ENCODE results near the gene RLF. TPM values are rescaled to one million over a fixed set of nuclear protein-coding genes. Genes with fewer than 3 reads are reported as not detected.

Gene RLF
- polyA plus RNA-seq, 2 of the 4 experiments (the other 2 are of a cell fraction), result 4.7 to 7.9 TPM

- TF ChIP-seq HOXB5 (CRISPR knock-in tag; IDR thresholded peaks at IDR 0.05), result no peak
- no peak for TF ChIP-seq HEYL (CRISPR knock-in tag; IDR thresholded peaks at IDR 0.05)
- TF ChIP-seq NPAS2 (CRISPR knock-in tag; IDR thresholded peaks at IDR 0.05; ENCODE audit: borderline replicate concordance), result no peak
- no peak for TF ChIP-seq EHMT2 (IDR thresholded peaks at IDR 0.05; ENCODE audit: low read depth)
- TF ChIP-seq RFX5 (IDR thresholded peaks at IDR 0.05), result peak; percentile 92
- TF ChIP-seq CTCF (IDR thresholded peaks at IDR 0.05), result no peak
- no peak for TF ChIP-seq SMC3 (IDR thresholded peaks at IDR 0.05)
- TF ChIP-seq HDAC2 (IDR thresholded peaks at IDR 0.05), result no peak
- TF ChIP-seq GATA3 (IDR thresholded peaks at IDR 0.05; ENCODE audit: borderline replicate concordance), result no peak
- TF ChIP-seq SREBF2 (IDR thresholded peaks at IDR 0.05), result no peak
- 0 out of 3 replicates have a peak, but pooled peaks have one; percentile 27 for TF ChIP-seq BCL3 (IDR thresholded peaks at IDR 0.05)
- TF ChIP-seq FOSL2 (IDR thresholded peaks at IDR 0.05), result no peak
- TF ChIP-seq FOSL2 (CRISPR knock-in tag; IDR thresholded peaks at IDR 0.05), result peak; percentile 65; the same call in 1 of the 2 replicates
- TF ChIP-seq BHLHE40 (IDR thresholded peaks at IDR 0.05; ENCODE audit: low read depth, low read length), result no peak
These were observed at the start of gene RLF (continued) for GRCh38 chr1:40161125-40161887.

- no peak overlapping the region for H3K27ac ChIP-seq
- ChIA-PET CTCF (no interaction called here), POLR2A (no interaction called here)
- H3K4me1 ChIP-seq, result no peaks in the 10 kb centered on the region
- no peak overlapping the region for H3K4me3 ChIP-seq
- TF ChIP-seq USF2 (IDR thresholded peaks at IDR 0.05) (no peak), ZNF302 (CRISPR knock-in tag; IDR thresholded peaks at IDR 0.05) (no peak), ESRRA (IDR thresholded peaks at IDR 0.05; ENCODE audit: borderline replicate concordance, low read length) (no peak), HOXB5 (CRISPR knock-in tag; IDR thresholded peaks at IDR 0.05) (no peak), JUNB (IDR thresholded peaks at IDR 0.05) (no peak), SMC3 (IDR thresholded peaks at IDR 0.05) (no peak), RAD21 (conservative IDR thresholded peaks at IDR 0.05 in 1 of 2, IDR thresholded peaks at IDR 0.05 in 1 of 2) (no peak), KDM1A (IDR thresholded peaks at IDR 0.05; ENCODE audit: low read depth) (no peak), FOSL2 (IDR thresholded peaks at IDR 0.05) (no peak), FOSL2 (CRISPR knock-in tag; IDR thresholded peaks at IDR 0.05) (no peak), NFE2L2 (conservative IDR thresholded peaks at IDR 0.05; ENCODE audit: low read length) (no peak), RCOR1 (IDR thresholded peaks at IDR 0.05; ENCODE audit: low read depth, low read length) (no peak), FOSB (CRISPR knock-in tag; IDR thresholded peaks at IDR 0.05) (no peak), KDM5A (IDR thresholded peaks at IDR 0.05) (no peak), POLR2A (IDR thresholded peaks at IDR 0.05; ENCODE audit: low read length) (no peak), EHMT2 (IDR thresholded peaks at IDR 0.05; ENCODE audit: low read depth) (no peak), E2F6 (IDR thresholded peaks at IDR 0.05; ENCODE audit: borderline replicate concordance, low read depth) (no peak), EHF (CRISPR knock-in tag; IDR thresholded peaks at IDR 0.05) (no peak), JUN (IDR thresholded peaks at IDR 0.05) (no peak), ZFP36 (IDR thresholded peaks at IDR 0.05; ENCODE audit: borderline replicate concordance, partially characterized antibody) (no peak)
- FAIRE-seq (no peak), ATAC-seq (no peak), DNase-seq (ENCODE audit: low read depth in 1 of 2, low spot score in 1 of 2) (no peak)
- WGBS (ENCODE audit: missing lambda C conversion rate), result 57% methylated on average over 3 of the region's 3 CpGs
- peaks cover 21% of the 10 kb centered on the region for H3K9me3 ChIP-seq
- no peak overlapping the region for H3K4me2 ChIP-seq
These were observed 46.8 kb upstream of the RLF start for GRCh38 chr1:40114400-40114799.
